ENCODE data around the gene MCF2L2.
A peak's percentile ranks its signal among the peaks of the same experiment; 100 is the strongest.

Gene MCF2L2

GRCh38 chr3:183287301-183287971 lies 141.0 kb downstream of the MCF2L2 start:
- DNase-seq, result no peak

- no peak for DNase-seq
Measured at GRCh38 chr3:183285828-183286457, 142.5 kb downstream of the MCF2L2 start.

GRCh38 chr3:183285318-183285717 lies 143.1 kb downstream of the MCF2L2 start:
- DNase-seq, result no peak

- DNase-seq, result no peak
Measured at GRCh38 chr3:183284570-183284969, 143.8 kb downstream of the MCF2L2 start.

- DNase-seq, result no peak
Measured at GRCh38 chr3:183283886-183284285, 144.5 kb downstream of the MCF2L2 start.

GRCh38 chr3:183281126-183281797 lies 147.2 kb downstream of the MCF2L2 start:
- no peak for DNase-seq

- no peak for DNase-seq
Measured at GRCh38 chr3:183279371-183279770, 149.0 kb downstream of the MCF2L2 start.

- DNase-seq, result no peak
Measured at GRCh38 chr3:183278479-183279088, 149.8 kb downstream of the MCF2L2 start.

GRCh38 chr3:183277260-183277659 lies 151.2 kb downstream of the MCF2L2 start:
- DNase-seq, result no peak

GRCh38 chr3:183275937-183276336 lies 152.5 kb downstream of the MCF2L2 start:
- DNase-seq, result no peak

GRCh38 chr3:183275418-183275817 lies 153.0 kb downstream of the MCF2L2 start:
- no peak for DNase-seq

GRCh38 chr3:183274609-183275008 lies 153.8 kb downstream of the MCF2L2 start:
- no peak for DNase-seq

- no peak for DNase-seq
Measured at GRCh38 chr3:183272791-183273190, 155.6 kb downstream of the MCF2L2 start.

- no peak for DNase-seq
Measured at GRCh38 chr3:183272142-183272541, 156.3 kb downstream of the MCF2L2 start.

- DNase-seq, result no peak
Measured at GRCh38 chr3:183270344-183270743, 158.1 kb downstream of the MCF2L2 start.

GRCh38 chr3:183269345-183269744 lies 159.1 kb downstream of the MCF2L2 start:
- no peak for DNase-seq

GRCh38 chr3:183268366-183268765 lies 160.1 kb downstream of the MCF2L2 start:
- DNase-seq, result no peak

- DNase-seq, result no peak
Measured at GRCh38 chr3:183267140-183267539, 161.3 kb downstream of the MCF2L2 start.

GRCh38 chr3:183266454-183266853 lies 162.0 kb downstream of the MCF2L2 start:
- no peak for DNase-seq

- DNase-seq, result no peak
Measured at GRCh38 chr3:183265834-183266417, 162.5 kb downstream of the MCF2L2 start.

- peak; percentile 13 for DNase-seq
Measured at GRCh38 chr3:183265157-183265642, 163.2 kb downstream of the MCF2L2 start.

- no peak for DNase-seq
Measured at GRCh38 chr3:183264268-183264667, 164.2 kb downstream of the MCF2L2 start.

GRCh38 chr3:183262875-183263378 lies 165.5 kb downstream of the MCF2L2 start:
- no peak for DNase-seq
